Measurements from ENCODE around the gene ZNF605. TPM values are rescaled to one million over a fixed set of nuclear protein-coding genes. Genes with fewer than 3 reads are reported as not detected.
"Not testable (repeated sequence)": the region's sequence is repeated elsewhere in the genome, so short reads cannot be mapped to it uniquely, and the experiment has no call there.

Gene ZNF605
- total and polyA plus RNA-seq, 7 experiments from 2014 or later: 0.98 to 17.8 (median 8.3) TPM

- Histone ChIP-seq H3K9me3 (ENCODE audit: control insufficient read depth in 2 of 3, low read length in 3 of 3) (peaks cover 0 to 7% (median 0%) of the 10 kb centered on the region in 3 experiments), H3K27ac (ENCODE audit: low read depth, low read length) (no peak overlapping the region), H3K4me1 (ENCODE audit: control insufficient read depth in 2 of 2, insufficient read depth in 2 of 2, low read length in 2 of 2) (no peaks in the 10 kb centered on the region), H3K36me3 (ENCODE audit: control insufficient read depth in 2 of 3, insufficient read depth in 3 of 3, low read length in 3 of 3) (no peaks in the 10 kb centered on the region), H3K27me3 (ENCODE audit: control insufficient read depth in 2 of 2, insufficient read depth in 2 of 2, low read length in 2 of 2) (no peaks in the 10 kb centered on the region), H3K4me3 (ENCODE audit: low read length) (no peak overlapping the region)
- H3K4me1 Mint-ChIP-seq: no peaks in the 10 kb centered on the region
- ChIA-PET POLR2A (no interaction called here), CTCF (no interaction called here)
- H3K4me3 Mint-ChIP-seq: no peak overlapping the region
- H3K9me3 Mint-ChIP-seq: peaks cover 3 to 85% (median 34%) of the 10 kb centered on the region in 11 donors
- intact Hi-C loops (cut with micrococcal nuclease): no loop called here
- DNase-seq (no peak), ATAC-seq (no peak)
- peaks cover 6 to 34% (median 11%) of the 10 kb centered on the region in 5 donors for H3K36me3 Mint-ChIP-seq
- peaks cover 0 to 33% (median 13%) of the 10 kb centered on the region in 5 donors for H3K27me3 Mint-ChIP-seq
- no peak overlapping the region for H3K27ac Mint-ChIP-seq
Observed at GRCh38 chr12:132972374-132972773, 16.3 kb upstream of the ZNF605 start.

DNA sequence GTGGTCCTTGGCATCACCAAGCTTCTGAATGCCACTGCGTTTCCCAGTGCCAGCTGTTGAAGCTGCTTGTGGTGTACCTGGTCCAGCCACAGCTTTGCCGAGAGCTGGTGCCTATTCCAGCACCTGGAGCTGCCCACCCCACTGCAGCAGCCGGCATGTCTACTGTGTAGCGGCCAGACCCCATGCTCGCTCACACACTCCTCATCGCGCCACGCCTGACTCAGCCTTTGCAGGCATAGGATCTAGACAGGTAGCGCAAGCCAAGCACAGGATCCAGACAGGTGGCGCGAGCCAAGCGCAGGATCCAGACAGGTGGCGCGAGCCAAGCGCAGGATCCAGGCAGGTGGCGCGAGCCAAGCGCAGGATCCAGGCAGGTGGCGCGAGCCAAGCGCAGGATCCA lies 11.6 kb upstream of the ZNF605 start:
- ChIA-PET CTCF (no interaction called here), POLR2A (no interaction called here)
- Mint-ChIP-seq H3K27ac (no peak overlapping the region), H3K4me1 (peaks cover 0 to 6% (median 0%) of the 10 kb centered on the region in 7 donors), H3K36me3 (peaks cover 9 to 32% (median 24%) of the 10 kb centered on the region in 5 donors), H3K27me3 (peaks cover 0 to 5% (median 0%) of the 10 kb centered on the region in 5 donors), H3K4me3 (no peak overlapping the region), H3K9me3 (peaks cover 5 to 63% (median 22%) of the 10 kb centered on the region in 11 donors)
- ATAC-seq: no peak
- H3K36me3 ChIP-seq (ENCODE audit: control insufficient read depth in 2 of 3, insufficient read depth in 3 of 3, low read length in 3 of 3): peaks cover 0 to 3% (median 0%) of the 10 kb centered on the region in 3 experiments
- DNase-seq: no peak
- no peak overlapping the region for H3K4me3 ChIP-seq (ENCODE audit: low read length)
- no peak overlapping the region for H3K27ac ChIP-seq (ENCODE audit: low read depth, low read length)
- H3K9me3 ChIP-seq (ENCODE audit: control insufficient read depth in 2 of 3, low read length in 3 of 3): peaks cover 0 to 13% (median 0%) of the 10 kb centered on the region in 3 experiments
- H3K27me3 ChIP-seq (ENCODE audit: control insufficient read depth in 2 of 2, insufficient read depth in 2 of 2, low read length in 2 of 2): no peaks in the 10 kb centered on the region
- H3K4me1 ChIP-seq (ENCODE audit: control insufficient read depth in 2 of 2, insufficient read depth in 2 of 2, low read length in 2 of 2): no peaks in the 10 kb centered on the region
- intact Hi-C loops (cut with micrococcal nuclease): no loop called here

DNA sequence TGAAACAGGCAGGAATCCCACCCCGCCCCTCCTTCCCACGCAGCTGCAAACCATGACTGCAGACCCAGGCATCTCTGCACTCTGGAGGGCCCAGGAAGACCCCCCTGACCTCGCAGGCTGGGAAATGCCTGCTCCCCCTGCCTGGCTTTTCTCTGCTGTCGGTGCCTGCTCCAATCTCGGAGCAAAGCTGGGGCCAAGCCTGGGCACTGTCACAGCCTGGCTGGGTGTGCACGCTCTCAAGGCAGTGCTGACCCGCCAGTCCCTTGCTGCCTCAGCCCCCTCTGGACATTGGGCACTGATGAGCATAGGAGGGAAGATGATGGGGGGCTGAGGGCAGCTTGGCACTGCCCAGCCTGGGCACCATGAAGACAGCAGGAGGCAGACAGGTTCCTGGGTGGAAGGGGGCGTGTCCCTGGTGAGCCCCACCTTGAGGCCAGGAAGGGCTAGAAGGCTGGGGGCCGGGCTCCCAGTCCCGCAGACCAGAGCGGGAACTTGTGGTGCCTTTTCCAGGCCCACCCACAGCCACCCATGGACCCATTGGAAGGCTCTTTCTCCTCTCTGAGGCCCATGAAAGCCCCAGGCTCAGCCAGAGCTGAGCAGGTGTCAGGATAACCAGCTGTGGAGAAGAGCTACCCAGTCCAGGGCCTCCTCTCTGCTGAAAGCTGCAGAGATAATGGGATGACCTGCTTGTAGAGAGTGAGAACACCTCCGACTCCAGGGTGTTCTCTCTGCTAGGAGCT lies 10.7 kb upstream of the ZNF605 start:
- H3K9me3 ChIP-seq (ENCODE audit: control insufficient read depth in 2 of 3, low read length in 3 of 3): peaks cover 0 to 13% (median 0%) of the 10 kb centered on the region in 3 experiments
- POLR2A ChIA-PET: no interaction called here
- H3K9me3 Mint-ChIP-seq: peaks cover 5 to 54% (median 20%) of the 10 kb centered on the region in 11 donors

GRCh38 chr12:132965796-132966195 lies 9.7 kb upstream of the ZNF605 start:
- Mint-ChIP-seq H3K4me1 (peaks cover 0 to 6% (median 0%) of the 10 kb centered on the region in 7 donors), H3K36me3 (peaks cover 6 to 34% (median 28%) of the 10 kb centered on the region in 5 donors), H3K27me3 (no peaks in the 10 kb centered on the region), H3K9me3 (peaks cover 5 to 52% (median 14%) of the 10 kb centered on the region in 11 donors), H3K4me3 (no peak overlapping the region), H3K27ac (no peak overlapping the region)
- Histone ChIP-seq H3K27me3 (ENCODE audit: control insufficient read depth in 2 of 2, insufficient read depth in 2 of 2, low read length in 2 of 2) (no peaks in the 10 kb centered on the region), H3K4me3 (ENCODE audit: low read length) (no peak overlapping the region), H3K4me1 (ENCODE audit: control insufficient read depth in 2 of 2, insufficient read depth in 2 of 2, low read length in 2 of 2) (no peaks in the 10 kb centered on the region), H3K36me3 (ENCODE audit: control insufficient read depth in 2 of 3, insufficient read depth in 3 of 3, low read length in 3 of 3) (peaks cover 0 to 5% (median 0%) of the 10 kb centered on the region in 3 experiments), H3K9me3 (ENCODE audit: control insufficient read depth in 2 of 3, low read length in 3 of 3) (peaks cover 0 to 13% (median 0%) of the 10 kb centered on the region in 3 experiments), H3K27ac (ENCODE audit: low read depth, low read length) (no peak overlapping the region)
- ChIA-PET POLR2A (no interaction called here), CTCF (no interaction called here)
- no peak for ATAC-seq
- DNase-seq: no peak
- intact Hi-C loops (cut with micrococcal nuclease): no loop called here

More for the DNA sequence above, 10.7 kb upstream of the ZNF605 start:
- Histone ChIP-seq H3K4me1 (ENCODE audit: control insufficient read depth in 2 of 2, insufficient read depth in 2 of 2, low read length in 2 of 2) (no peaks in the 10 kb centered on the region), H3K4me3 (ENCODE audit: low read length) (no peak overlapping the region), H3K27me3 (ENCODE audit: control insufficient read depth in 2 of 2, insufficient read depth in 2 of 2, low read length in 2 of 2) (no peaks in the 10 kb centered on the region), H3K27ac (ENCODE audit: low read depth, low read length) (no peak overlapping the region), H3K36me3 (ENCODE audit: control insufficient read depth in 2 of 3, insufficient read depth in 3 of 3, low read length in 3 of 3) (peaks cover 0 to 5% (median 0%) of the 10 kb centered on the region in 3 experiments)
- Mint-ChIP-seq H3K36me3 (peaks cover 6 to 27% (median 24%) of the 10 kb centered on the region in 5 donors), H3K4me3 (no peak overlapping the region), H3K4me1 (peaks cover 0 to 6% (median 0%) of the 10 kb centered on the region in 7 donors), H3K27me3 (no peaks in the 10 kb centered on the region), H3K27ac (no peak overlapping the region)
- intact Hi-C loops (cut with micrococcal nuclease): no loop called here
- no peak for DNase-seq
- ATAC-seq: no peak
- CTCF ChIA-PET: no interaction called here

- ATAC-seq; DNase-seq; intact Hi-C loops (cut with micrococcal nuclease); H3K27ac ChIP-seq (ENCODE audit: low read depth, low read length); H3K36me3 ChIP-seq (ENCODE audit: control insufficient read depth in 2 of 3, insufficient read depth in 3 of 3, low read length in 3 of 3); H3K4me3 Mint-ChIP-seq; H3K27me3 Mint-ChIP-seq; H3K27me3 ChIP-seq (ENCODE audit: control insufficient read depth in 2 of 2, insufficient read depth in 2 of 2, low read length in 2 of 2); H3K4me3 ChIP-seq (ENCODE audit: low read length); POLR2A ChIA-PET; CTCF ChIA-PET; H3K4me1 ChIP-seq (ENCODE audit: control insufficient read depth in 2 of 2, insufficient read depth in 2 of 2, low read length in 2 of 2); H3K27ac Mint-ChIP-seq: not testable (repeated sequence)
- peaks cover 0 to 16% (median 3%) of the 10 kb centered on the region in 7 donors for H3K4me1 Mint-ChIP-seq
- H3K36me3 Mint-ChIP-seq: peaks cover 6 to 41% (median 32%) of the 10 kb centered on the region in 5 donors
- H3K9me3 ChIP-seq (ENCODE audit: control insufficient read depth in 2 of 3, low read length in 3 of 3): peaks cover 0 to 13% (median 0%) of the 10 kb centered on the region in 3 experiments
- peaks cover 4 to 35% (median 12%) of the 10 kb centered on the region in 11 donors for H3K9me3 Mint-ChIP-seq
Observed at GRCh38 chr12:132963947-132964346, 7.8 kb upstream of the ZNF605 start.

- H3K4me3 Mint-ChIP-seq; H3K27ac Mint-ChIP-seq; H3K27me3 Mint-ChIP-seq; intact Hi-C loops (cut with micrococcal nuclease); H3K27ac ChIP-seq (ENCODE audit: low read depth, low read length); H3K4me3 ChIP-seq (ENCODE audit: low read length); POLR2A ChIA-PET; H3K36me3 ChIP-seq (ENCODE audit: control insufficient read depth in 2 of 3, insufficient read depth in 3 of 3, low read length in 3 of 3); DNase-seq; H3K27me3 ChIP-seq (ENCODE audit: control insufficient read depth in 2 of 2, insufficient read depth in 2 of 2, low read length in 2 of 2); CTCF ChIA-PET; H3K4me1 ChIP-seq (ENCODE audit: control insufficient read depth in 2 of 2, insufficient read depth in 2 of 2, low read length in 2 of 2); ATAC-seq; H3K9me3 ChIP-seq (ENCODE audit: control insufficient read depth in 2 of 3, low read length in 3 of 3): not testable (repeated sequence)
- Mint-ChIP-seq H3K36me3 (peaks cover 6 to 37% (median 32%) of the 10 kb centered on the region in 5 donors), H3K9me3 (peaks cover 3 to 25% (median 7%) of the 10 kb centered on the region in 11 donors), H3K4me1 (peaks cover 0 to 17% (median 9%) of the 10 kb centered on the region in 7 donors)
Observed at GRCh38 chr12:132961790-132962189, 5.7 kb upstream of the ZNF605 start.
